PFSK-1 (cell line): ENCODE data around the gene AKAP6.

Experiments
- FOXP2 ChIP-seq: optimal IDR thresholded peaks from 2 replicates; pipeline ENCODE3; 2011; ENCODE audit warnings: borderline replicate concordance, control low read depth, inconsistent platforms; ENCODE audit not compliant: insufficient read depth; ENCODE audit errors: extremely low read length, extremely low read depth
- POLR2AphosphoS5 ChIP-seq: IDR thresholded peaks from 2 replicates; pipeline ENCODE4 v1.6.1; 2012; ENCODE audit warnings: low read depth, mild to moderate bottlenecking, control low read depth, low read length, moderate library complexity
- REST ChIP-seq, 2 experiments: IDR thresholded peaks; 2 replicates each; pipeline versions ENCODE4 v1.6.1 to v1.8.0; 2011 to 2012; ENCODE audit warnings: low read depth in 2 of 2, low read length in 2 of 2, control low read depth in 1 of 2, inconsistent platforms in 1 of 2, mild to moderate bottlenecking in 1 of 2, moderate library complexity in 1 of 2; ENCODE audit not compliant: insufficient read depth in 1 of 2
- SIN3A ChIP-seq: IDR thresholded peaks from 2 replicates; pipeline ENCODE4 v1.6.1; 2012; ENCODE audit warnings: mild to moderate bottlenecking, low read length, moderate library complexity, borderline replicate concordance; ENCODE audit not compliant: insufficient read depth
- TAF1 ChIP-seq: IDR thresholded peaks from 2 replicates; pipeline ENCODE4 v1.6.1; 2012; ENCODE audit warnings: low read length, control low read depth, borderline replicate concordance; ENCODE audit not compliant: insufficient read depth

The AKAP6 gene

DNA sequence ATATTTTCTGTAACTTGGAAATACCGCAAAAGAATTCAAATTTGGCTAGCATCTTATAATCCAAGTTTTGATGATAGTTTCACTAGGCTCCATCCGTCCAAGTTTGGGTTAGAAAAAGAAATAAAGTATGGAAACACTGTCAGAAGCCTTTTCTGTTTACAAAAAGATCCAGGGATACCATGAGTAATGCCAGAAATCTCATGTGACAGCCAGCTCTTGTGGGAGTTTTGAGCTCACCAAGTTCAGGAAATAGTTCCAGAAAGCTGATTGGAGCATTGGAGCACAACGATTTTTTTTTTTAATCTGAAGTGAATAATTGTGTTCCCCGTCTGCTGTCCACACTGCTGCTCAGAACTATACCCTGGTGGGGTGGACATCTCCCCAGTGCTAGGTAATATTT is 379.9 kb downstream of the AKAP6 start:
- no peak for TF ChIP-seq TAF1
- no peak for TF ChIP-seq POLR2AphosphoS5
- no peak for TF ChIP-seq SIN3A
- no peak for TF ChIP-seq FOXP2
- no peak for TF ChIP-seq REST (IDR thresholded peaks at IDR 0.05; ENCODE audit: insufficient read depth in 1 of 2, low read depth in 2 of 2, low read length in 2 of 2)

DNA sequence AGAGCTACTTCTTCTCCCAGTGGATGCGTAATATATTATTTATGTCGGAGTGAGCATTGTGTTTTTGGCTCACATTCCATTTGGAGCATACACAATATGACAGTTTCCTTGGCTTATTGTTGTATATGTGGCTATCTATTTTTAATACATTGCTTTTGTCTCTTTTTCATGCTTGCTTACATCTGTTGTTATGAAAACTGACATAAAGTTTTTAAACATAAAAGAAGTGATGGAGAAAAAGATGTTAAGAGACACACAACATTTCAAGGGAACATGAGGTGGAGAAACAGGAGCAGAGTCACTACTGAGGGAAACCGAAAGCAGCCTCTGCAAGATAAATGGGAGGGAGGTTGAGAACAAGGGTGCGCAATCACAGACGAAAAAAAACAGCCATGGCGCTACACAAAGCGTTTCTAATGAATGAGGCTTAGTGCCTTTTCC is 381.2 kb downstream of the AKAP6 start:
- TF ChIP-seq SIN3A (no peak), TAF1 (no peak), REST (IDR thresholded peaks at IDR 0.05; ENCODE audit: insufficient read depth in 1 of 2, low read depth in 2 of 2, low read length in 2 of 2) (no peak), FOXP2 (no peak), POLR2AphosphoS5 (no peak)

DNA sequence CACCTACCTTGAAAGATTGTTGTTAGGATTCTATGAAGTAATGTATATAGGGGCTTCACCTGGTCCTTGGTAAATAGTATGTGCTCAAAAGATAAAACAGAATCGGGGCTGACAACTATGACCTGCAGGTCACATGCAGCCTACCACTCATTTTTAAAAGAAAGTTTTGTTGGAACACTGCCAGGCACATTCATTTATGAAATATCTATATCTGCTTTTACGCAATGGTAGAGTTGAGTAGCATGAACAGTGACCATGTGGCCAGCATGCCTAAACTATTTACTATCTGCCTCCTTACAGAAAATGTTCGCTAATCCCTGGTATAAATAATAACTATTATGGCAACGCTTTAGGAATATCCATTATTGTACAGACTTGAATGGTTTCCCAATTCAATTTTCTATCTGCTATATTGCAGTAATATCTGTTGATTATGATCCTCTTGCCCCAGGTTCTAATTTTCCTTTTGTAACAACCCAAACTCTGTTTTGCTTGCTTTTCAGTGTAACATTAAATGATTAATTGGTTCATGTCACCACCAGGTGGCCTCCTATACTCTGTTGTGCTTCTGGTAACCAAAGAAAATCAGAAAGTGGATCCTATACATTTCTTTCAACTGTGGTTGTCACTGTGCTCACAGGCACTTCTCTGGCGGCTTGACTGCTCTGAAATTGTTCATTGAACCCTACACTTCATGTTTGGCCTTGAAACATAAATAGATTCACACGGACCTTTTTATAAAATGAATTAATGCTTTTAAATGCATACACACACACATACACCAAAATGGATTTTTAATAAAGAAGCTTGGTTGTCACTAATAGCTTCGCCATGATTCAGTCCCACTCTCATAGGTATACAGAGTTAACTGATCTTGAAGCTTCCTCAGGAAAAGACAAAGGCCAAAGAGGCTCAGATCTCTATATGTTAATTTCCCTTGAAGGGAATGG is 381.9 kb downstream of the AKAP6 start:
- TF ChIP-seq TAF1: no peak
- TF ChIP-seq POLR2AphosphoS5: no peak
- no peak for TF ChIP-seq REST (IDR thresholded peaks at IDR 0.05; ENCODE audit: insufficient read depth in 1 of 2, low read depth in 2 of 2, low read length in 2 of 2)

DNA sequence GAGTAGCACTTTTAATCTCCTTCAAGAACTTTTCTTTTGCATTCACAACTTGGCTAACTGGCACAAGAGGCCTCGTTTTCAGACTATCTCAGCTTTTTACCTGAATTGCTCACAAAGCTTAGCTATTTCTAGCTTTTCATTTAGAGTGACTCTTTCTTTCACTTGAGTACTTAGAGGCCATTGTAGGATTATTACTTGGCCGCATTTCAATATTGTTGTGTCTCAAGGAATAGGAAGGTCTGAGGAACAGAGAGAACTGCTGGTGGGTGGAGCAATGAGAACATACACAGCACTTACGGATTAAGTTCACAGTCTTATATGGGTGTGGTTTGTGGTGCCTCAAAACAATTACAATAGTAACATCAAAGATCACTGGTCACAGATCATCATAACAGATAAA is 384.8 kb downstream of the AKAP6 start:
- TF ChIP-seq REST (IDR thresholded peaks at IDR 0.05; ENCODE audit: insufficient read depth in 1 of 2, low read depth in 2 of 2, low read length in 2 of 2): no peak
- no peak for TF ChIP-seq FOXP2
- TF ChIP-seq TAF1: no peak
- TF ChIP-seq SIN3A: no peak
- TF ChIP-seq POLR2AphosphoS5: no peak

- TF ChIP-seq TAF1 (no peak), SIN3A (no peak), POLR2AphosphoS5 (no peak), REST (IDR thresholded peaks at IDR 0.05; ENCODE audit: insufficient read depth in 1 of 2, low read depth in 2 of 2, low read length in 2 of 2) (no peak), FOXP2 (no peak)
Observed at GRCh38 chr14:32719601-32720000, 390.5 kb downstream of the AKAP6 start.
